GM12878 (cell line): ENCODE measurements around the gene RAD51B. TPM values are rescaled to one million over a fixed set of nuclear protein-coding genes. Genes with fewer than 3 reads are reported as not detected.

Experiments
- ATAC-seq: fragments of 200-7000 bp; cut with Tn5 transposase; 3 replicates; pipeline ENCODE4 v1.9.1; 2020; ENCODE audit warnings: mild to moderate bottlenecking, moderate library complexity
- BruUV-seq: library from RNA; stranded (reverse); fragments of 400-500 nt; replicated peaks from 2 replicates; lab custom pipeline; 2021; lab: Mats Ljungman, UMichigan
- CTCF ChIA-PET: fragments of 300-600 bp; sonication (Branson Sonifier 250); formaldehyde crosslinking; extraction: SDS; loops from one replicate; lab custom pipeline; 2021; ENCODE audit warnings: inconsistent platforms; lab: Yijun Ruan, JAX
- POLR2A ChIA-PET: fragments of 350-600 bp; formaldehyde crosslinking; extraction: SDS; loops from one replicate; lab custom pipeline; 2021; ENCODE audit warnings: inconsistent platforms; lab: Charles Lee
- RAD21 ChIA-PET: fragments of 300-600 bp; sonication (Branson Sonifier 250); formaldehyde crosslinking; loops from one replicate; lab custom pipeline; 2023; ENCODE audit warnings: antibody characterized with exemption; ENCODE audit not compliant: unreplicated experiment; lab: Charles Lee
- SMC1A ChIA-PET: fragments of 300-600 bp; sonication (Branson Sonifier 250); formaldehyde crosslinking; loops from one replicate; lab custom pipeline; 2023; ENCODE audit not compliant: unreplicated experiment, uncharacterized antibody; lab: Charles Lee
- DNase-seq: peaks from one replicate; pipeline ENCODE4 v3.0.0-alpha.2; 2011; ENCODE audit warnings: low read depth, low spot score
- FAIRE-seq: peaks from 3 replicates; lab custom pipeline; 2011; peaks lifted over from hg19 to GRCh38; lab: Jason Lieb, UNC
- H2AFZ ChIP-seq: 2 replicates; pipeline ENCODE4 v1.6.0; 2011; ENCODE audit warnings: low read depth, low read length, control low read depth; ENCODE audit not compliant: control insufficient read depth
- H3K27ac ChIP-seq: 2 replicates; pipeline ENCODE4 v1.5.1; 2011; ENCODE audit warnings: control low read depth; ENCODE audit not compliant: control insufficient read depth, insufficient read depth
- H3K27me3 ChIP-seq, 2 experiments: replicated peaks in 1 of 2; 2 replicates each; pipeline versions ENCODE4 v1.6.0 to v1.6.1; 2011; ENCODE audit warnings: low read length in 1 of 2; ENCODE audit not compliant: control insufficient read depth in 2 of 2, insufficient read depth in 2 of 2
- H3K36me3 ChIP-seq, 2 experiments: 2 replicates each; pipeline ENCODE4 v1.5.1; 2011; ENCODE audit warnings: low read length in 1 of 2; ENCODE audit not compliant: control insufficient read depth in 2 of 2, insufficient read depth in 2 of 2
- H3K4me1 ChIP-seq: 2 replicates; pipeline ENCODE4 v1.6.1; 2011; ENCODE audit warnings: mild to moderate bottlenecking, low read length, moderate library complexity, mixed read lengths; ENCODE audit not compliant: control insufficient read depth, insufficient read depth
- H3K4me2 ChIP-seq: 2 replicates; pipeline ENCODE4 v1.6.0; 2011; ENCODE audit warnings: control low read depth; ENCODE audit not compliant: control insufficient read depth, insufficient read depth
- H3K4me3 ChIP-seq: fragments of 200-600 bp; sonication (generic); 2 replicates; pipeline ENCODE4 v1.5.1; 2016
- H3K79me2 ChIP-seq: 2 replicates; pipeline ENCODE4 v1.6.0; 2011; ENCODE audit warnings: low read length; ENCODE audit not compliant: control insufficient read depth, insufficient read depth
- H3K9ac ChIP-seq: 2 replicates; pipeline ENCODE4 v1.8.0; 2011; ENCODE audit warnings: low read length, control low read depth, mixed read lengths; ENCODE audit not compliant: control insufficient read depth, insufficient read depth
- H3K9me3 ChIP-seq: replicated peaks from 3 replicates; pipeline ENCODE4 v1.5.1; 2011; ENCODE audit warnings: mild to moderate bottlenecking, low read length; ENCODE audit not compliant: control insufficient read depth, insufficient read depth
- H4K20me1 ChIP-seq: 2 replicates; pipeline ENCODE4 v1.6.0; 2011; ENCODE audit not compliant: control insufficient read depth, insufficient read depth
- CEBPZ ChIP-seq: fragments of 150-350 bp; IDR thresholded peaks from 2 replicates; pipeline ENCODE4 v1.6.1; 2016; ENCODE audit warnings: low read depth, low read length
- CREM ChIP-seq: IDR thresholded peaks from 2 replicates; pipeline ENCODE4 v1.6.1; 2014; ENCODE audit warnings: antibody characterized with exemption, low read depth
- E2F8 ChIP-seq: fragments of 450-650 bp; IDR thresholded peaks from 2 replicates; pipeline ENCODE4 v1.6.1; 2018; ENCODE audit warnings: mild to moderate bottlenecking, low read depth, moderate library complexity; ENCODE audit not compliant: partially characterized antibody
- ETV6 ChIP-seq, 2 experiments: fragments of 450-650 bp in 1 of 2; IDR thresholded peaks in 1 of 2; conservative IDR thresholded peaks in 1 of 2; 2 replicates each; pipeline ENCODE4 v1.6.1; 2014; ENCODE audit warnings: antibody characterized with exemption in 1 of 2, borderline replicate concordance in 1 of 2, low read depth in 1 of 2, mild to moderate bottlenecking in 1 of 2, moderate library complexity in 1 of 2
- EZH2 ChIP-seq: IDR thresholded peaks from 2 replicates; pipeline ENCODE4 v1.6.1; 2012; ENCODE audit warnings: low read depth, mild to moderate bottlenecking, control low read depth, inconsistent platforms, low read length, borderline replicate concordance; ENCODE audit not compliant: control insufficient read depth
- GATAD2B ChIP-seq: fragments of 450-650 bp; conservative IDR thresholded peaks from 2 replicates; pipeline ENCODE4 v1.6.1; 2017; ENCODE audit warnings: low read depth, mild to moderate bottlenecking, moderate library complexity
- MAX ChIP-seq: IDR thresholded peaks from 2 replicates; pipeline ENCODE4 v1.6.1; 2012; ENCODE audit warnings: low read depth, low read length, improper control_type of control experiment
- POLR2A ChIP-seq: IDR thresholded peaks from 2 replicates; pipeline ENCODE4 v1.6.1; 2011; ENCODE audit warnings: low read depth, mild to moderate bottlenecking, low read length
- SPI1 ChIP-seq: IDR thresholded peaks from 2 replicates; pipeline ENCODE4 v1.6.1; 2011; ENCODE audit warnings: low read depth, mild to moderate bottlenecking, low read length, moderate library complexity, borderline replicate concordance; ENCODE audit not compliant: insufficient read depth
- TAF1 ChIP-seq: IDR thresholded peaks from 2 replicates; pipeline ENCODE4 v1.6.1; 2011; ENCODE audit warnings: mild to moderate bottlenecking, low read depth, low read length, borderline replicate concordance
- ZBED1 ChIP-seq: IDR thresholded peaks from 2 replicates; pipeline ENCODE4 v1.6.1; 2016; ENCODE audit warnings: borderline replicate concordance
- ZZZ3 ChIP-seq: IDR thresholded peaks from 2 replicates; pipeline ENCODE4 v1.6.1; 2011; ENCODE audit warnings: low read depth; ENCODE audit not compliant: control insufficient read depth, insufficient read length
- WGBS: methylation state at CpG from one replicate; pipeline ENCODE4 v1.1.6; 2016; ENCODE audit warnings: low lambda C conversion rate; ENCODE audit not compliant: insufficient replicate concordance, insufficient coverage; ENCODE audit errors: missing lambda C conversion rate; 5-methylcytosine and 5-hydroxymethylcytosine counted together
- in situ Hi-C: fragments of 300-500 bp; cut with MboI; formaldehyde crosslinking; loops from 9 replicates; pipeline ENCODE4 v1.14.3; 2018; ENCODE audit warnings: mixed read lengths
- intact Hi-C: fragments of 100-400 bp; cut with micrococcal nuclease; formaldehyde crosslinking; loops from one replicate; pipeline ENCODE4 v1.14.2; 2022; ENCODE audit not compliant: unreplicated experiment
- polyA plus RNA-seq, 11 experiments: library from polyadenylated mRNA; depleted of rRNA in 4 of 11; unstranded in 6 of 11; stranded (reverse) in 5 of 11; fragments of >200 nt; fragmentation: Nextera tagmentation in 4 of 11; fragmentation: Illumina TruSeq in 1 of 11; extraction: Ambion mirVana in 4 of 11; extraction: Trizol in 1 of 11; gene quantifications; 1 replicate in 1 of 11; 2 replicates in 10 of 11; pipeline versions ENCODE4 v1.2.1 to v1.2.3, GENCODE V29; 2011 to 2016; ENCODE audit warnings: inconsistent platforms in 2 of 11, missing spikeins in 2 of 11, low read depth in 1 of 11
- total RNA-seq, 4 experiments: library from RNA; depleted of rRNA in 3 of 4; stranded (reverse); fragments of >200 nt in 3 of 4; fragmentation: Illumina TruSeq in 1 of 4; extraction: Trizol in 1 of 4; gene quantifications; 2 replicates each; pipeline versions ENCODE4 v1.2.1 to v1.2.3, GENCODE V29; 2013 to 2021

Gene RAD51B
- total and polyA plus RNA-seq, 10 of the 15 experiments (the other 5 are each of a cell fraction or from before 2014, with no cell fraction given) = 9.8 to 26.8 (median 21.3) TPM

- H3K27me3 ChIP-seq = no peaks in the 10 kb centered on the region
- H3K9me3 ChIP-seq = no peaks in the 10 kb centered on the region; the same call in 2 of the 3 replicates
- peak overlapping the region; percentile 56 for H3K4me2 ChIP-seq
- POLR2A ChIA-PET = interaction anchor here (0.9 to 2.2 kb wide), 10 partner anchors 8 to 170 kb away, joined by 3 to 7 read pairs (median 3); no protein-coding TSS in a partner anchor
- RAD21 ChIA-PET = interaction anchor here (0.7 to 2.9 kb wide), 23 partner anchors 11 to 348 kb away, joined by 3 to 30 read pairs (median 4); no protein-coding TSS in a partner anchor
- DNase-seq (peak; percentile 93), FAIRE-seq (peak; percentile 7), ATAC-seq (peak; percentile 96)
- H3K9ac ChIP-seq = peak overlapping the region; percentile 31
- H3K79me2 ChIP-seq = no peaks in the 10 kb centered on the region
- no peak overlapping the region for H3K4me3 ChIP-seq
- in situ Hi-C loops = no loop called here
- peak overlapping the region; percentile 88 for H3K27ac ChIP-seq
- H3K4me1 ChIP-seq = peaks cover 26% of the 10 kb centered on the region
- H3K36me3 ChIP-seq = no peaks in the 10 kb centered on the region
- H4K20me1 ChIP-seq = no peaks in the 10 kb centered on the region
- H2AFZ ChIP-seq = peak overlapping the region; percentile 52
- no TSS peak for BruUV-seq
- WGBS = 23% methylated on average over 10 of the region's 10 CpGs
- CTCF ChIA-PET = interaction anchor here (0.8 to 2.8 kb wide), 8 partner anchors 9 to 71 kb away, joined by 3 to 16 read pairs (median 4); no protein-coding TSS in a partner anchor
- intact Hi-C loops = loop anchor here (2.0 to 10.0 kb wide), 2 partner anchors 18 to 532 kb away; no protein-coding TSS in a partner anchor
- SMC1A ChIA-PET = interaction anchor here (0.7 to 2.9 kb wide), 29 partner anchors 8 to 311 kb away, joined by 3 to 24 read pairs (median 4); no protein-coding TSS in a partner anchor
- TF ChIP-seq CREM (peak; percentile 87), ETV6 (conservative IDR thresholded peaks at IDR 0.05 in 1 of 2, IDR thresholded peaks at IDR 0.05 in 1 of 2; ENCODE audit: borderline replicate concordance in 1 of 2, low read depth in 1 of 2) (peak in 1 of 2 experiments; percentile 75; a peak in 2 of 4 replicates), SPI1 (no peak), E2F8 (no peak), POLR2A (no peak; the same call in 1 of the 2 replicates), TAF1 (no peak), EZH2 (no peak), GATAD2B (no peak), ZZZ3 (no peak), ZBED1 (peak; percentile 60; the same call in 1 of the 2 replicates), CEBPZ (no peak), MAX (0 out of 2 replicates have a peak, but pooled peaks have one; percentile 57)
Observed at GRCh38 chr14:68476212-68477109, 656.9 kb downstream of the RAD51B start.
